Lung (tissue), 12 donors: ENCODE data around the gene KRT34. TPM values are rescaled to one million over a fixed set of nuclear protein-coding genes. Genes with fewer than 3 reads are reported as not detected.

ENCODE experiments used
- ATAC-seq: fragments of 200-7000 bp; cut with Tn5 transposase; one replicate; pipeline ENCODE4 v1.9.1; 2020; ENCODE audit warnings: moderate number of reproducible peaks; ENCODE audit not compliant: insufficient read depth, low FRiP score
- DNase-seq, 3 donors: peaks; one replicate each; pipeline ENCODE4 v3.0.0-alpha.2; 2013 to 2017
- H3K27ac ChIP-seq, 2 donors: one replicate each; pipeline ENCODE4 v1.5.1; 2013; ENCODE audit warnings: mild to moderate bottlenecking in 2 of 2, moderate library complexity in 2 of 2, control low read depth in 1 of 2, inconsistent platforms in 1 of 2, low read depth in 1 of 2, low read length in 1 of 2
- H3K27me3 ChIP-seq, 3 donors: one replicate each; pipeline ENCODE4 v1.5.1; 2013; ENCODE audit warnings: low read length in 2 of 3; ENCODE audit not compliant: control insufficient read depth in 3 of 3, insufficient read depth in 3 of 3
- H3K36me3 ChIP-seq, 4 donors: one replicate each; pipeline ENCODE4 v1.5.1; 2013; ENCODE audit warnings: low read length in 4 of 4, mild to moderate bottlenecking in 1 of 4, moderate library complexity in 1 of 4; ENCODE audit not compliant: control insufficient read depth in 4 of 4, insufficient read depth in 4 of 4
- H3K4me1 ChIP-seq, 5 donors: one replicate each; pipeline ENCODE4 v1.5.1; 2013; ENCODE audit warnings: low read length in 5 of 5, mild to moderate bottlenecking in 2 of 5, moderate library complexity in 1 of 5; ENCODE audit not compliant: control insufficient read depth in 5 of 5, insufficient read depth in 5 of 5
- H3K4me3 ChIP-seq: one replicate; pipeline ENCODE4 v1.5.1; 2013; ENCODE audit warnings: mild to moderate bottlenecking, control low read depth, moderate library complexity
- H3K9ac ChIP-seq, 2 donors: one replicate each; pipeline ENCODE4 v1.5.1; 2013; ENCODE audit warnings: low read length in 2 of 2, control low read depth in 1 of 2; ENCODE audit not compliant: insufficient read depth in 1 of 2
- H3K9me3 ChIP-seq, 4 donors: one replicate each; pipeline ENCODE4 v1.5.1; 2013; ENCODE audit warnings: low read length in 3 of 4, mild to moderate bottlenecking in 1 of 4, moderate library complexity in 1 of 4; ENCODE audit not compliant: control insufficient read depth in 4 of 4, insufficient read depth in 3 of 4
- CTCF ChIP-seq: IDR thresholded peaks from 2 replicates; pipeline ENCODE4 v1.5.1; 2012; ENCODE audit warnings: mild to moderate bottlenecking; ENCODE audit errors: control extremely low read depth, extremely low read depth
- WGBS, 2 donors: extraction: QIAGEN DNeasy Blood & Tissue Kit; methylation state at CpG; one replicate each; pipeline ENCODE4 v1.1.7; 2013; 5-methylcytosine and 5-hydroxymethylcytosine counted together
- polyA plus RNA-seq, 2 donors: library from polyadenylated mRNA; stranded (reverse); fragments of 200-250 nt; gene quantifications; one replicate each; pipeline ENCODE4 v1.2.1, GENCODE V29; 2013
- total RNA-seq, 2 donors: library from RNA; depleted of rRNA in 1 of 2; stranded (reverse); fragments of >200 nt in 1 of 2; gene quantifications; one replicate each; pipeline ENCODE4 v1.2.1, GENCODE V29; 2014 to 2021
- donor health status: control.
- donor health status: control.
- donor health status: Bipolar disorder and iron deficiency.
- donor health status: healthy.
- donor health status: DM: yes; HTN: yes; CAD: no.

Gene KRT34
- total and polyA plus RNA-seq, 4 donors = not detected

DNA sequence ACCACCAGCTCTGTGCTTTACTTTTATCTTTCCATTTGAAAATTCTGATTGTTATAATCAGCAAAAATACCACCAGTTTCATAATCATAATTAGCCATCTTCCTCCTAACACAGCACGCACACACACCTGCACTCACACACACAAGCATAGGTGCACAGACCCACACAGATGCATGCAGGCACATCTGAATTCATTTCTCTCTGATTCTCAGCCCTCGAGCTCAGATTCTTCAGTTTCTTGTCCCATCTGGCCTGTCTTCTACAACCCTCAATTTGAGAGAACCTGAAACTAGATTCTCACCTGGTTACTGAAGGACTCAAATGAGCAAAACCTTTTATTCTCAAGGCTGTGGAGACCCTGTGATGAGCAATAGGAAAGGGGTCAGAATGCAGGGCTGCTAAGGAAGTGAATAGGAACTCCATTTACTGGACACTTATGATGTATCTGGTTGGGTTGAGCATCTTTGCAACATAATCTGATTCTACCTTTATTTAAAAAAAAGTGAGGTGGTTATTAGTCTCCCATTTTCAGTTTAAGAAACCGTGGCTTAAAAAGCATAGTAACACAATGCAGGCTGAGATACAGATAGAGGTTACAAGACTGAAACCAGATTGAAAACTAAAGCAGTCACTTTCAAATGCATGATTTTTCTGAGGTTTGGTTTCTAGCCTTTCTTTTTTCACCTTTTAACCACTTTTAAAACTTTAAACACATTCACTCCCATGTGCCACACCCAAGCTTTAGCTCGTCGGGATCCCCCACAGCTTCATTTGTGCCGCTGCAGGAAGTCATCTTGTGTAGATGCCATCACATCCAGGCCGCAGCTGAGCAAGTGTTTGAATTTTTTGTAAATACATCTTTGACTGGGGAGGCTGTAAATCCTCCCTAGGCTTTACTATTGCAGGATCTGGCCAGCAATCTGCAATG is 40.9 kb downstream of the KRT34 start:
- H3K27ac ChIP-seq = no peak overlapping the region
- TF ChIP-seq CTCF = no peak
- no peak overlapping the region for H3K4me3 ChIP-seq
- ATAC-seq (no peak), DNase-seq (no peak)
- 75 to 83% methylated on average over 7 of the region's 7 CpGs for WGBS, 2 donors
- peaks cover 0 to 7% (median 0%) of the 10 kb centered on the region in 4 donors for H3K9me3 ChIP-seq
- H3K36me3 ChIP-seq = no peaks in the 10 kb centered on the region
- H3K9ac ChIP-seq = no peak overlapping the region
- H3K27me3 ChIP-seq = no peaks in the 10 kb centered on the region
- peaks cover 0 to 9% (median 0%) of the 10 kb centered on the region in 5 donors for H3K4me1 ChIP-seq

GRCh38 chr17:41340494-41340893 is 41.6 kb downstream of the KRT34 start:
- DNase-seq (no peak), ATAC-seq (no peak)
- peaks cover 0 to 7% (median 0%) of the 10 kb centered on the region in 4 donors for H3K9me3 ChIP-seq
- TF ChIP-seq CTCF = no peak
- peaks cover 0 to 9% (median 0%) of the 10 kb centered on the region in 5 donors for H3K4me1 ChIP-seq
- no peak overlapping the region for H3K9ac ChIP-seq
- no peaks in the 10 kb centered on the region for H3K36me3 ChIP-seq
- no peak overlapping the region for H3K27ac ChIP-seq
- H3K4me3 ChIP-seq = no peak overlapping the region
- WGBS, 2 donors = 40 to 53% methylated on average over 3 of the region's 3 CpGs
- no peaks in the 10 kb centered on the region for H3K27me3 ChIP-seq

DNA sequence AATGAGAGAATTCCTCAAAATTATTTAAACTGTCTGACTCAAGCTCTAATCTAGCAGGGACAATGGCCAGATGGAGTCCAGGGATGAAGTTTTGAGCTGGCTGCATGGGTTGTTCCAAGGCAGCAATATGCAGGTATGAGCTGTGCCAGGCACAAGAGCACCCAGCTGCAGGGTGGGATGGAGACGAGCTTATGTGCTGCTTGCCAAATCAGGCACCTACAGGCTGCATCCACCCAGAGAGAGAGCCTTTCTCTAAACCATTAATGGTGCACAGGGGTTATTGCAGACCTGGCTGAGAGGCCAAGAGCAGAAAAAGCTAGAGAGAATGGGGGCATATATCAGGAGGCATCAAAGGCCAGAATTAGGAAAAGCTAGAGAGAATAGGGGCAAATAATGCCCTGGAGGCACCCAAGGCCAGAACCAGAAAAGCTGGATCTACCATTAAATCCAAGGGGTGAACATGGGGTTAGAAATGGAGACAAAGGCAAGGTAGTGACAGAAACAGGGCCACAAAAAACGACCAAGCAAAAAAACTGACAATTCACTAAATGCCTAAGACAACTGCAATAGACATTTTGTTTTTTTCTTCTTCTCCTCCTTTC is 42.4 kb downstream of the KRT34 start:
- H3K9me3 ChIP-seq = peaks cover 0 to 7% (median 0%) of the 10 kb centered on the region in 4 donors
- TF ChIP-seq CTCF = no peak
- no peak overlapping the region for H3K4me3 ChIP-seq
- WGBS, 2 donors = 61 to 77% methylated on average over 2 of the region's 2 CpGs
- peaks cover 0 to 10% (median 0%) of the 10 kb centered on the region in 5 donors for H3K4me1 ChIP-seq
- no peak overlapping the region for H3K9ac ChIP-seq
- no peaks in the 10 kb centered on the region for H3K36me3 ChIP-seq
- ATAC-seq (no peak), DNase-seq (no peak)
- peak overlapping the region in 1 of 2 donors; percentile 62 for H3K27ac ChIP-seq
- H3K27me3 ChIP-seq = no peaks in the 10 kb centered on the region
